ENCODE measurements around the gene MMP24.
"Not testable (repeated sequence)": the region's sequence is repeated elsewhere in the genome, so short reads cannot be mapped to it uniquely, and the experiment has no call there.

Gene MMP24

DNA sequence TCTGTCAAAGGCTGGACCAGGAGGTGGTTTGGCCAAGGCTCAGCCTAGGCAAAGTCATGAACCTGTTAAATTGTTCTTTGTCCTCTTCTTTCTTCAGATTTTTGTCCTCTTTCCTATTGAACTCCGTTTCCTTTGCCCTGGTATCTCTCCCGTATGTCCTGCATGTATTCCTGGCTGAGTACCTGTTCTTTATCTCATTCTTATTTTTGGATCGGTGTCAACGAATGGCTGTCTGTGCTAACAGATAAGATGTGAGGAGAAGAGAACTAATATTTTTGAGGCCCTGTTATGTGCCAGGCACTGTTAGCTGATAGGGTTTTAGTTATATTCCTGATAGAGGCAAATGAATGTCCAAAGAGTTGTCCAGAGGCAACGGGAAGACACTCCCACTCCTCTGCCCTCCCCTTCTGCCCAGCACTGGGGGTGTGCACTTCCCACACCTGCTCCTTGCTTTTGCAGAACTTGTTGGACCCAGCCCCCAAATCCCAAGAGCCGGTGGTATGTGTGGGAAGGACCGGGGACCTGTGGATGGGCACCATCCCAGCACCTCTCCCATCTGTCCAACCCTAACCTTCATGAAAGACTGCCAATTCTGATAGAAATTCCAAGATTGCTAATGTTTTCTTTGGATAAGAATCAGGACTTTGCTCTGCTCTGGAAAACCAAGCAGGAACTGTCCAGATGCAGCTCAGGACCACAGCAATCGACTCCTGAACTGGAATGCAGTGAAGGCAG lies 30.9 kb downstream of the MMP24 start:
- TF ChIP-seq, protein P1, sequence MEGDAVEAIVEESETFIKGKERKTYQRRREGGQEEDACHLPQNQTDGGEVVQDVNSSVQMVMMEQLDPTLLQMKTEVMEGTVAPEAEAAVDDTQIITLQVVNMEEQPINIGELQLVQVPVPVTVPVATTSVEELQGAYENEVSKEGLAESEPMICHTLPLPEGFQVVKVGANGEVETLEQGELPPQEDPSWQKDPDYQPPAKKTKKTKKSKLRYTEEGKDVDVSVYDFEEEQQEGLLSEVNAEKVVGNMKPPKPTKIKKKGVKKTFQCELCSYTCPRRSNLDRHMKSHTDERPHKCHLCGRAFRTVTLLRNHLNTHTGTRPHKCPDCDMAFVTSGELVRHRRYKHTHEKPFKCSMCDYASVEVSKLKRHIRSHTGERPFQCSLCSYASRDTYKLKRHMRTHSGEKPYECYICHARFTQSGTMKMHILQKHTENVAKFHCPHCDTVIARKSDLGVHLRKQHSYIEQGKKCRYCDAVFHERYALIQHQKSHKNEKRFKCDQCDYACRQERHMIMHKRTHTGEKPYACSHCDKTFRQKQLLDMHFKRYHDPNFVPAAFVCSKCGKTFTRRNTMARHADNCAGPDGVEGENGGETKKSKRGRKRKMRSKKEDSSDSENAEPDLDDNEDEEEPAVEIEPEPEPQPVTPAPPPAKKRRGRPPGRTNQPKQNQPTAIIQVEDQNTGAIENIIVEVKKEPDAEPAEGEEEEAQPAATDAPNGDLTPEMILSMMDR (IDR thresholded peaks at IDR 0.05): no peak

DNA sequence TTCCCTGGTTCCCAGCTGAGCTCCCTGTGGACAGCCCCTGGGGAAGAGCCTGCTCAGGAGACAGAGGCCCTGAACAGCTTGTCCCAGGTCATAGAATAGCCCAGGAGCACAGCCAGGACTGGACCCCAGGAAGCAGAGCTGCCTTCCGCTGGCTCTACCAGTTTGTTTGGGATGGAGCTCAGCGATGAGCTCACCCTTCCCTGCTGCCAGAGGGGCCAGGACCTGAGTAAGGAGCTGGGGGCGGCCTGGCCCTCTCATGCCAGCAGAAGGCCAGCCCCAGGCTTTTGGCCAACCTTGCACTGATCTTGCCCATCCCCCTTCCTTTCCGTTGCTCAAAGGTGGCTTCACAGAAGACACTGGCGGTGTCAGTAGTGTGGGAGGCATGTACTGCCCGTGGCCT lies 33.9 kb downstream of the MMP24 start:
- Histone ChIP-seq H3K4me1 (peaks cover 4% of the 10 kb centered on the region), H3K27ac (no peak overlapping the region), H3K79me2 (peaks cover 5% of the 10 kb centered on the region), H3K4me3 (ENCODE audit: low read depth, low read length) (no peak overlapping the region), H3K9ac (no peak overlapping the region), H2AFZ (no peak overlapping the region), H3K27me3 (ENCODE audit: control insufficient read depth, insufficient read depth, low read length) (no peaks in the 10 kb centered on the region), H3K9me3 (ENCODE audit: control insufficient read depth, low read length) (no peaks in the 10 kb centered on the region), H3K36me3 (ENCODE audit: control insufficient read depth, insufficient read depth, low read length) (no peaks in the 10 kb centered on the region), H3K4me2 (ENCODE audit: low read length) (no peak overlapping the region)
- TF ChIP-seq, protein P1 (IDR thresholded peaks at IDR 0.05): no peak

More for the DNA sequence above, 30.9 kb downstream of the MMP24 start:
- peaks cover 10% of the 10 kb centered on the region for H3K79me2 ChIP-seq
- H3K27ac ChIP-seq: no peak overlapping the region
- no peak overlapping the region for H2AFZ ChIP-seq
- no peak overlapping the region for H3K4me2 ChIP-seq (ENCODE audit: low read length)
- peaks cover 4% of the 10 kb centered on the region for H3K4me1 ChIP-seq
- no peak overlapping the region for H3K9ac ChIP-seq
- no peak overlapping the region for H3K4me3 ChIP-seq (ENCODE audit: low read depth, low read length)
- H3K36me3 ChIP-seq (ENCODE audit: control insufficient read depth, insufficient read depth, low read length): no peaks in the 10 kb centered on the region
- no peaks in the 10 kb centered on the region for H3K9me3 ChIP-seq (ENCODE audit: control insufficient read depth, low read length)
- H3K27me3 ChIP-seq (ENCODE audit: control insufficient read depth, insufficient read depth, low read length): no peaks in the 10 kb centered on the region

DNA sequence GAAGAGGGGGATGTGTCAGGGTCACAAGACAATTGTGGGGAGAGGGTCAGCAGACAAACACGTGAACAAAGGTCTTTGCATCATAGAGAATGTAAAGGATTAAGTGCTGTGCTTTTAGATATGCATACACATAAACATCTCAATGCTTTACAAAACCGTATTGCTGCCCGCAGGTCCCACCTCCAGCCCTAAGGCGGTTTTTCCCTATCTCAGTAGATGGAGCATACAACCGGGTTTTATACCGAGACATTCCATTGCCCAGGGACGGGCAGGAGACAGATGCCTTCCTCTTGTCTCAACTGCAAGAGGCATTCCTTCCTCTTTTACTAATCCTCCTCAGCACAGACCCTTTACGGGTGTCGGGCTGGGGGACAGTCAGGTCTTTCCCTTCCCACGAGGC lies 35.8 kb downstream of the MMP24 start:
- not testable (repeated sequence) for H3K9ac ChIP-seq; H3K36me3 ChIP-seq (ENCODE audit: control insufficient read depth, insufficient read depth, low read length); H3K4me3 ChIP-seq (ENCODE audit: low read depth, low read length); H3K4me2 ChIP-seq (ENCODE audit: low read length); H3K27me3 ChIP-seq (ENCODE audit: control insufficient read depth, insufficient read depth, low read length); H2AFZ ChIP-seq; H3K79me2 ChIP-seq; H3K9me3 ChIP-seq (ENCODE audit: control insufficient read depth, low read length); H3K27ac ChIP-seq; H3K4me1 ChIP-seq

DNA sequence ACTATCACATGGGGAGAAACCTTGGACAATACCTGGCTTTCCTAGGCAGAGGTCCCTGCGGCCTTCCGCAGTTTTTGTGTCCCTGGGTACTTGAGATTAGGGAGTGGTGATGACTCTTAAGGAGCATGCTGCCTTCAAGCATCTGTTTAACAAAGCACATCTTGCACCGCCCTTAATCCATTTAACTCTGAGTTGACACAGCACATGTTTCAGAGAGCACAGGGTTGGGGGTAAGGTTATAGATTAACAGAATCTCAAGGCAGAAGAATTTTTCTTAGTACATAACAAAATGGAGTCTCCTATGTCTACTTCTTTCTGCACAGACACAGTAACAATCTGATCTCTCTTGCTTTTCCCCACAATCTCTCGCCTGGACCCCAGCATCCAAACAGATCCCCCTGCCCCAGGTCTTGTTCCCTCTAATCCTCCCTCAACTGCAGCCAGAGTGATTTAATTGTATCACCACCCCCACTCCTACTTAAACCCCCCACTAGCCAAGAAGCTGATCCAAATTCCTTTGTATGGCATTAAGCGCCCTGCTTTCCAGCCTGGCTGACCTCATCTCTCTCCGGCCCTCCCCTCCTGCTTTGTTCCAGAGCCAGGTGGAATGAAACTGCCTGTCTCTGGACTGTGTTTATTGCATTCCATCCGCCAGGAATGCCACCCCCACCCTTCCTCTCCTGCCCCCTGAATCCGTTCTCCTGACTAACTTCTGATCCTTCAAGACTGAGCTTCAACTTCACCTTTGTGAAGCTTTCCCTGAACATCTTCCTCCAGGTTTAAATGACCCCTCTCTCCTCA lies 36.4 kb downstream of the MMP24 start:
- not testable (repeated sequence) for H3K9me3 ChIP-seq (ENCODE audit: control insufficient read depth, low read length); H3K4me3 ChIP-seq (ENCODE audit: low read depth, low read length); H3K36me3 ChIP-seq (ENCODE audit: control insufficient read depth, insufficient read depth, low read length); H2AFZ ChIP-seq; H3K9ac ChIP-seq; H3K79me2 ChIP-seq; H3K4me1 ChIP-seq; H3K27ac ChIP-seq; H3K27me3 ChIP-seq (ENCODE audit: control insufficient read depth, insufficient read depth, low read length); H3K4me2 ChIP-seq (ENCODE audit: low read length)

DNA sequence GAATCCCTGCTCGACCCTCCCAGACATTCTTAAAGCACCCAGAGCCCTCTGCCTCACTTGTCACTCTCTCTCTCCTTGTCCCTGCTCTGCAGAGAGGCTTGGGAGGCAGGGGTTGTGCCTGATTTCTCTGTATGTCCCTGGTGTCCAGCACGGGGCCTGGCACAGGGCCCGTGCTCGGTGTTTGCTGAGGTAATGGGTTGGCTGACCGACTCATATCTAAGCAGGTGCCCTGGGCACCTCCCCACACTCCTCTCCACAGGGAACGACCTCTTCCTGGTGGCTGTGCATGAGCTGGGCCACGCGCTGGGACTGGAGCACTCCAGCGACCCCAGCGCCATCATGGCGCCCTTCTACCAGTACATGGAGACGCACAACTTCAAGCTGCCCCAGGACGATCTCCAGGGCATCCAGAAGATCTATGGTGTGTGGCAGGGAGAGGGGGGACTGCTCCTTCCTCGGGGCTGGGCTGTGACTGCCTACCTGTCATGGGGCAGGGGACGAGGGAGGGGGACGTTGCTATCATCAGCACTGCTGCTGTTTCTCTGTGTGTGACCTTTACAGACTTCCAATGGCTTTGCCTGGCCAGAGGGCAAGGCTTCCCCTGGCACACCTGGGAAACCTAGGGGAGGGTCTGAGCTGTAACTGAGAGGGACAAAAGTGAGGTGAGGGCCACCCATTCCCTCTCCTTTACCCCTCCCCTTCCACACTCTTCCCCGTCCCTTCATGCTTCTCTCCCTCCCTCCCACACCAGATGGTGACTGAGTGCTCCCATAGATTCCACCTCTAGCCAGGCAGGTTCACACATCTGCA lies 37.2 kb downstream of the MMP24 start:
- no peak overlapping the region for H3K9ac ChIP-seq
- no peaks in the 10 kb centered on the region for H3K4me1 ChIP-seq
- TF ChIP-seq, protein P1 (IDR thresholded peaks at IDR 0.05): no peak
- H3K27me3 ChIP-seq (ENCODE audit: control insufficient read depth, insufficient read depth, low read length): no peaks in the 10 kb centered on the region
- no peak overlapping the region for H2AFZ ChIP-seq
- no peak overlapping the region for H3K4me2 ChIP-seq (ENCODE audit: low read length)
- no peak overlapping the region for H3K27ac ChIP-seq
- H3K36me3 ChIP-seq (ENCODE audit: control insufficient read depth, insufficient read depth, low read length): no peaks in the 10 kb centered on the region
- H3K4me3 ChIP-seq (ENCODE audit: low read depth, low read length): no peak overlapping the region
- H3K9me3 ChIP-seq (ENCODE audit: control insufficient read depth, low read length): no peaks in the 10 kb centered on the region
- peaks cover 5% of the 10 kb centered on the region for H3K79me2 ChIP-seq
